ENCODE measurements around the gene AK4.
"Not testable (repeated sequence)": the region's sequence is repeated elsewhere in the genome, so short reads cannot be mapped to it uniquely, and the experiment has no call there.

Gene AK4

DNA sequence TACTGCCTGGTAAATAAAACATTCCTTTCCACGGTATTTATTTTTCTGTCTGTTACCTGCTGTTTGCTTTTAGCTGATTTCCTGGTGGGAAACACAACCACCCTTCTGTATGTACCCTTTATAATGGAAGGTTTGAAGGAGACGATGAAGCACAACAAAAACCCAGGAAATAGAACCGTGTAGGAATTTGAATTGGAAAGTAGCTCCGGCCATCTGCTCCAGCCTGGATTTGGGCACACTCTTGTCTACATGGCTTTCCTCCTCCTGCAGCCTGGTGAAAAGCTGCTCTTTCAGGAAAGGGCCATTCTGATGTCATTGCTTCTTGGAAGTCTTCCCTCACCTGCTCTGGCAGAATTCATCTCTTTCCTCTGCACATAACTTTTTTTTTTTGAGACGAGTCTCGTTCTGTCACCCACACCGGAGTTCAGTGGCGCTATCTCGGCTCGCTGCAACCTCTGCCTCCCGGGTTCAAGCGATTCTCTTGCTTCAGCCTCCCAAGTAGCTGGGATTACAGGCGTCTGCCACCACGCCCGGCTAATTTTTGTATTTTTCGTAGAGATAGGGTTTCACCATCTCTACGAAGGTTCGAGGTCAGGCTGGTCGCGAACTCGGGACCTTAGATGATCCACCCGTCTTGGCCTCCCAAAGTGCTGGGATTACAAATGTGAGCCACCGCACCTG is 2.7 kb downstream of the AK4 start:
- no peak for DNase-seq (ENCODE audit: low spot score)

DNA sequence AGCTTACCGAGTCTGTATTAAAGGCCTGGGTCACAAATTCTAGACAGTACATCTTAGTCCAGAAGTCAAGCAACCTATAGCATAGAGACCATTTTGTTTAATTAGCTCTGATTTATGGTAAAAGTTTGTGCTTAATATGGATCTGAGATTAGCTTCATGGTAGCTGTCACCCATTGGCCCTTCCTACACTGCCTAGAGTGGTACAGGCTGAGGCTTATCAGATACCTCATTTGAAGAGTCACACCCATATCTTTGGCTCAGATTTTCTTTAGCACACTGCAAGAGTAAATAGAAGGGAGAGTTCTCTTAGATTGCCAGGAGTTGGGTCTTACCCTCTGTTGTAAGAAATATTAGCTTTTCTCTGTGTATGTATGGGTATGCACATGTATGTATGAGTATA is 3.6 kb downstream of the AK4 start:
- no peak for DNase-seq (ENCODE audit: low spot score)

DNA sequence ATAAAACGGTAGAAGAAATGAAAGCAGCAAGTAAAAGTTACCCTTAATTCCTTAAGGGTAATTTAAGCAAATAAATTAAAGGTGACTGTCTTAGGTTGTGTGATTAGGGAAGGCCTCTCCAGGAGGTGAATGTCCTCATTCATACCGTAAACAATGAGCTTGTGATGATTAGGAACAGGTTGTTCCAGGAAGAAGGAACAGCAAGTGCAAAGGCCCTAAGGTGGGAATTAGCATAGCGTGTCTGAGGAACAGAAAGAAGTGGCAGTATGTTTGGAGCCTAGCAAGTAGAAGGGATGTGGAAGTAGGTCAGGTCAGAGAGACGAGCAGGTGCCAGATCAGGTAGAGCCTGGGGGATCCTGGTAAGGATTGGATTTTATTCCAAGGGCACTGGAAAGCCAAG is 5.6 kb downstream of the AK4 start:
- no peak for DNase-seq (ENCODE audit: low spot score)

DNA sequence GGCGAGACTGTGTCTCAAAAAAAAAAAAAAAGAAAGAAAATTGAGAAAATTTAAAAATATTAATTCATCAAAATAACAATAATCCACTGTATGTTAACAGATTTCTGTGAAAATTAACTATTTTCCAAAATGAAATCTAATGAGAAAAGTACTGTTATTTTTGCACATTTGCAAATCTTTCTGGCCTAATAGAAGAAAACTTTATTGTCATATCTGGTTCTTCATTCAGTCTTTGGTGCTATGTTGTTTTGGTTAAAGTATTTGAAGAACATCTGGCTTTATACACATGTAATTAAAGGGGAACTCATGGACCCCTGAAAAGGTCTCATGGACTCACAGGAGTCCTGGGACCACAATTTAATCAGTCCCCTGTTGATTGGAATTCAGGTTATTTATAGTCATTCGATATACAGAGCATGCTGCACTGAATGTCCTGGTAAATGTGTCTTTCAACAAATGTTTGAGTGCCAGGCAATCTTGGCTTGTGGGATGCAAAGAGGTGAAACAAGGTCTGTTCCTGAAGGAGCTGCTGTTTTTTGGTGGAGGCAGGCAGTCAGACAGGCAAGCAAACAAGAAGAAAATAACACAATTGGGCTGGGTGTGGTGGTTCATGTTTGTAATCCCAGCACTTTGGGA is 9.0 kb downstream of the AK4 start:
- no peak for DNase-seq (ENCODE audit: low spot score)

DNA sequence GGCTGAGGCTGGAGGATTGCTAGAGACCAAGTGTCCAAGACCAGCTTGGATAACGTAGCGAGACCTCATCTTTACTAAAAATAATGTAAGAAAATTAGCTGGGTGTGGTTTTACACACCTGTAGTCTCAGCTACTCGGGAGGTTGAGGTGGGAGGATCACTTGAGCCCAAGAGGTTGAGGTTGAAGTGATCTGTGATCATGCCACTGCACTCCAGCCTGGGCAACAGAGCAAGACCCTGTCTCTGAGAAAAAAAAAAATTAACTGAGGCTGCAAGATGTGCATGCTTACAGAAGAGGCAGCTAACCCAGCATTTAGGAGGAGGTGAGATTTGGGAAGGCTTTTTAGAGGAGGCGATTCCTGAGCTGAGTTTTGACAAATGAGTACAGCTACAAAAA is 9.5 kb downstream of the AK4 start:
- no peak for DNase-seq (ENCODE audit: low spot score)

DNA sequence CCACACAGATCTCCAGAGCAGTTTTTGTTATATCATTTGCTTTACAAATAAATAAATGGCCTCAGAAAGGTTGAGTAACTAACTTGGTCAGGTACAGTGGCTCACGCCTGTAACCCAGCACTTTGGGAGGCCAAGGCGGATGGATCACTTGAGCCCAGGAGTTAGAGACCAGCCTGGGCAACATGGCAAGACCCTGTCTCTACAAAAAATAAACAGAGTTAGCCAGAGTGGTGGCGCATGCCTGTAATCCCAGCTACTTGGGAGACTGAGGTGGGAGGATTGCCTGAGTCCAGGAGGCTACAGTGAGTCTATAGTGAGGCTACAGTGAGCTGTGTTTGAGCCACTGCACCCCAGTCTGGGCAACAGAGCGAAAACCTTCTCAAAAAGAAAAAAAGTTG is 11.3 kb downstream of the AK4 start:
- DNase-seq (ENCODE audit: low spot score): not testable (repeated sequence)

DNA sequence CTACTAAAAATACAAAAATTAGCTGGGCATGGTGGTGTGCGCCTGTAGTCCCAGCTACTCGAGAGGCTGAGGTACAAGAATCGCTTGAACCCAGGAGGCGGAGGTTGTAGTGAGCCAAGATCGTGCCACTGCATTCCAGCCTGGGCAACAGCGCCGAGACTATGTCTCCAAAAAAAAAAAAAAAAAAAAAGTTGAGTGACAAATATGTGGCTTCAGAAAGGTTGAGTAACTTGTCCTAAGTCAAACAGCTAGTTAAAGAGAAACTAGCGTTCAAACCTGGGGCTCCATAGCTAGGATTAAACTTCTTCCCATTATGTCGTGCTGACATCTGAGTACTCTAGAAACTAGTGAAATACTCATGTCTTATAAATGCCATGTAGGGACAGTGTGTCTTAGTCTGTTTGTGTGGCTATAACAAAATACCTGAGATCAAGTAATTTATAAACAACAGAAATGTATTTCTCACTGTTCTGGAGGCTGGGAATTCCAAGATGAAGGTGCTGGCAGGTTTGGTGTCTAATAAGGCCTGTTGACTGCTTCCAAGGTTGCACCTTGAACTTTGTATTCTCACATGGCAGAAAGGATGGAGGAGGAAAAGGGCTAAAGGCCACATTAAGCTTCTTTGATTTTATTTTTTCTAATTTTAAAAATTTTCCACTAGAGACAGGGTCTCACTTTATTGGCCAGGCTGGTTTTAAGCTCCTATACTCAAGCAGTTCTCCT is 12.0 kb downstream of the AK4 start:
- no peak for DNase-seq (ENCODE audit: low spot score)

DNA sequence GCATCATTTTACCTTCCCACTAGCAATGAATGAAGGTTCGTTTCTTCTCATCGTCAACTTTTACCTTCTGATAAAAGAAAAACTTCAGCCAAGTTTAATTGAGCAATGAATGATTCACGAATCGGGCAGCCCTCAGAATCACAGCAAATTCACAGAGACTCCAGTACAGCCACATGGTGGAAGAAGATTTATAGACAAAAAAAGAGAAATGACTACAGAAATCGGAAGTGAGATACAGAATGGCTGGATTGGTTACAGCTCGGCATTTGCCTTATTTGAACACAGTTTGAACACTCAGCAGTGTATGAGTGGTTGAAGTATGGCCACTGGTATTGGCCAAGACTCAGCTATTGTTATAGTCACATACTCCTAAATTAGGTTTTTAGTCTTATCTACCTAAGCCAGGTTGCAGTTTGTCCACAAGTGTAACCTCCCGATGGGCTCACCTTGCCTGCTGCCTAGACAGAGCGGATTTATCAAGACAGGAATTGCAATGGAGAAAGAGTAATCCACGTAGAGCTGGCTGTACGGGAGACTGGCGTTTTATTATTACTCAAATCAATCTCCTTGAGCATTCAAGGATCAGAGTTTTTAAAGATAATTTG is 15.3 kb downstream of the AK4 start:
- DNase-seq (ENCODE audit: low spot score): no peak

DNA sequence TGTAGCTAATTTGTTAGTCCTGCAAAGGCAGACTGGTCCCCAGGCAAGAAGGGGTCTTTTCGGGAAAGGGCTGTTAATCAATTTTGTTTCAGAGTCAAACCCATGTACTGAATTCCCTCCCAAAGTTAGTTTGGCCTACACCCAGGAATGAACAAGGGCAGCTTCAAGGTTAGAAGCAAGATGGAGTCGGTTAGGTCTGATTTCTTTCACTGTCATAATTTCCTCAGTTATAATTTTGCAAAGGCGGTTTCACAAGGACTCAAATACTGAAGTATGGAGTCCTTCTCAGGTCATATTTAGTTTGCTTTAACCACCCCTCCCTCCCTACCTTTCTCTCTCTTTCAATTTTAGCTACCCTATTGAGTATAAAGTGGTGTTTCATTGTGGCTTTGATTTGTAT is 16.1 kb downstream of the AK4 start:
- not testable (repeated sequence) for DNase-seq (ENCODE audit: low spot score)

DNA sequence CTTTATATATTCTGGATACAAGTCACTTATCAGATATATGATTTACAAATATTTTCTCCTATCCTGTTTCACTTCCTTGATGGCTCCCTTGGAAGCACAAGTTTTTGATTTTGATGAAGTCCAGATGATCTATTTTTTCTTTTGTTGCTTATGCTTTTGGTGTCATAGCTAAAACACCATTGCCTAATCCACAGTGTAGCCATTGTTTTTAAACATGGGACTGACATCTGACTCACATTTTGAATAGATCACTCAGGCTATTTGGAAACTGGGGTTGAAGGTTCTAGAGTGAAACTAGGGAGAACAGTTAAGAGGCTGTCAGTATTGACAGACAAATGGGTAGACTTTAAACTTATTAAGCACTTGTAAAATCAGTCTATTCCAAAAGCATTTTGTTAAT is 16.6 kb downstream of the AK4 start:
- DNase-seq (ENCODE audit: low spot score): no peak

DNA sequence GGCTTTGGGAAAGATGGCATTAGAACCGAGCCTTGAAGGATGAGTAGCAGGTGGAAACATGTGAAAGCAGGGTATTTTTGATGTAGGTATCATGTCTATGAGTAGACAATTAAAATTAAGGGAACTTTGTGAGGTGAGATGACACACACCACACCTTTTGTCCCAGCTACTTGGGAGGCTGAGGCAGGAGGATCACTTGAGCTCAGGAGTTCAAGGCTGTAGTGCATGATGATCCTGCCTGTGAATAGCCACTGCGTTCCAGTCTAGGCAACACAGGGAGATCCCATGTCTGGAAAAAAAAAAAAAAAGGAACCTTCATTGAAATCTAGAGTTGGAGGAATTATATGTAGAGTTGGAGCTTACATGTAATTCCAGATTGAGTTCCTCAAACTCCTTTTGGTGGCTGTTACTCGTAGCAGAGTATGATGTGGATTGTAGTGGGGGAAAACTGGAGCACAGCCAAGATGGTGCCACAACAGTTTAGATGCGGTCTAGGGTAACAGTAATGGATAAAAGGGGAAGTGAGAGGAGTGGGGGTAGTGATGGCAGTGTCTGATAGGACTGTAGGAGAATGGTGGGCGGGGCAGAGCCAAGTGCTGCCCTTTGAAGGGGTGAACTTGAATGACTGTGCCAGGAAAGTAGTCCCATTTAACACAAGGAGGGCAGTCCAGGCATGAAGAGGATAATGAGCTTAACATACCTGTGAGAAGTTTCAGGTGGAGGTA is 17.4 kb downstream of the AK4 start:
- DNase-seq (ENCODE audit: low spot score): peak; percentile 43

DNA sequence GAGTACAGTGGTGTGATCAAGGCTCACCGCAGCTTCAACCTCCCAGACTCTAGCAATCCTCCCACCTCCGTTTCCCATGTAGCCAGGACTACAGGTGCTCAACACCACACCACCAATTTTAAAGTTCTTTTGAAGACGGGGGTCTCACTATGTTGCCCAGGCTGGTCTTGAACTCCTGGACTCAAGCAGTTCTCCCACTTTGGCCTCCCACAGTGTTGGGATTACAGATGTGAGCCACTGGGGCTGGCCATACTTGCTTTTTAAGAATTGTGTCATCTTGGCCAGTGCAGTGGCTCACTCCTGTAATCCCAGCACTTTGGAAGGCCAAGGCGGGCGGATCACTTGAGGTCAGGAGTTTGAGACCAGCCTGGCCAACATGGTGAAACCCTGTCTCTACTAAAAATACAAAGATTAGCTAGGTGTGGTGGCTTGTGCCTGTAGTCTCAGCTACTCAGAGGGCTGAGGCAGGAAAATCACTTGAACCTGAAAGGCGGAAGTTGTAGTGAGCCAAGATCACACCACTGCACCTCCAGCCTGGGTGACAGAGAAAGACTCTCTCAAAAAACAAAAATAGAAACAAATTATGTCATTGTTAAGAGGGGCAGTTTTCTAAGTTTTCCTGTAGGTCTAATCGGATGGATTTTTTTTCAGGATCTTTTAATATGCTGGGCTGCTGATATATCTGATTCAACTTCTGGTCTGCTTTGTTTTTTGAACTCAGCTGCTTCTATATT is 18.7 kb downstream of the AK4 start:
- DNase-seq (ENCODE audit: low spot score): no peak

DNA sequence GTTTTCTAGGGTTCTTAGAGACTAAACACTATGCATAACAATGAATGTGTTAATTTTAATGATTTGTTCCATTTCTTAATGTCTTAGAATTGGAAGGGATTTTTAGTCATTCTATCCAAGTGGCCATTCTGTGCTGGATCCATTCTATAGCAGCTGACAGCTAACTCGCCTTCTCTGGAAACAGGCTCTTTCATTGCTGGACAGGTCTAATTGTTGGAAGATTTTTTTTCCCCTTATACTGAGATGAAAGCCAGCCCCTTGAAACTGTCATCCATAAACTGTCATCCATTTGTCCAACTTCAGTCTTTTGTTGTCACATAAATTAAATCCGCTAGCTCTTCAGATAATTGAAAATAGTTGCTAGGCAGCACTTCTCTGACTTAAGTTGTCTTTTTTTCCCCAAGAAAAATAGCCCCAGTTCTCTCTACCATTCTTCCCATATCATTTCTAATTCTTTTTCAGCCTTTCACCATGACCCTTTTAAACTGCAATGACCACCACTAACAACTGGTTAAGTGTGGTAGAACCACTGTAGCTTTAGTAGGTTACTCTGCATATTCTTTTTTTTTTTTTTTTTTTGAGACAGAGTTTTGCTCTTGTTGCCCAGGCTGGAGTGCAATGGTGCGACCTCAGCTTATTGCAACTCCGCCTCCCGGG is 19.7 kb downstream of the AK4 start:
- no peak for DNase-seq (ENCODE audit: low spot score)

DNA sequence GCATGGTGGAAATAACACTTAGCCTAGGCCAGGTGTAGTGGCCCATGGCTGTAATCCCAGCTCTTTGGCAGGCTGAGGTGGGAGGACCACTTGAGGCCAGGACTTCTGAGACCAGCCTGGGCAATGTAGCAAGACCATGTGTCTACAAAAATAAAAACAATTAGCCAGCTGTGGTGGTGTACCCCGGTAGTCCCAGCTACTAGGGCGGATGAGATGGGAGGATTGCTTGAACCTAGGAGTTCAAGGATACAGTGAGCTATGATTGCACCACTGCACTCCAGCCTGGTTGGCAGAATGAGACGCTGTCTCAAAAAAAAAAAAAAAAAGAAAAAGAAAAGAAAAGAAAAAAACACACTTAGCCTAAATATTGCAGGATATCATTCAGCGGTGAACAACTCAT is 20.9 kb downstream of the AK4 start:
- no peak for DNase-seq (ENCODE audit: low spot score)

DNA sequence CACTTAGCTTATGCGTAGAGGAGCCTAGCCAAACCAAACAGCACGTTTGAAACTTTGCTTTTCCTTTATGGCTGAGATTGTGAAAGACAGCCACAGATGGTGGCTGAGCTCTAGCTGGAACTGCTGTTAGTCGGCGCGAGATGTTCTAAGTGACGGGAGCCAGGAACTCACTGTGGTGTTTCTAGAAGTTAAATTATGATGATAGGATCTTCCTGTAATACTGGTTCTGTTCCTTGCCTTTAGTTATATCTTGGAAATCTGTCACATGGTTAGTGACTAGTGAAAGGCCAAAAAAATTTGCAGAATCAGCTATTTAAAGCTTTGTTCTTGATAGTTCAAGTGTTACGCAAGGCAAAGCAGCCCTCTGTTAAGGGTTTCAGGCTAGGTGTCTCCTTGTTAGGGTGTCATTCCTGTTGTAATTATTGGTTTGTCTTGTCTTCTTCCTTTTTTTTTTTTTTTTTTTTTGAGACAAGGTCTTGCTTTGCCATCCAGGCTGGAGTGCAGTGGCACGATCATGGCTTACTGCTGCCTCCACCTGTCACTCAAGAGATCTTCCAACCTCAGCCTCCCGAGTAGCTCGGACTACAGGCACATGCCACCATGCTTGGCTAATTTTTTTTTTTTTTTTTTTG is 22.6 kb downstream of the AK4 start:
- DNase-seq (ENCODE audit: low spot score): no peak

DNA sequence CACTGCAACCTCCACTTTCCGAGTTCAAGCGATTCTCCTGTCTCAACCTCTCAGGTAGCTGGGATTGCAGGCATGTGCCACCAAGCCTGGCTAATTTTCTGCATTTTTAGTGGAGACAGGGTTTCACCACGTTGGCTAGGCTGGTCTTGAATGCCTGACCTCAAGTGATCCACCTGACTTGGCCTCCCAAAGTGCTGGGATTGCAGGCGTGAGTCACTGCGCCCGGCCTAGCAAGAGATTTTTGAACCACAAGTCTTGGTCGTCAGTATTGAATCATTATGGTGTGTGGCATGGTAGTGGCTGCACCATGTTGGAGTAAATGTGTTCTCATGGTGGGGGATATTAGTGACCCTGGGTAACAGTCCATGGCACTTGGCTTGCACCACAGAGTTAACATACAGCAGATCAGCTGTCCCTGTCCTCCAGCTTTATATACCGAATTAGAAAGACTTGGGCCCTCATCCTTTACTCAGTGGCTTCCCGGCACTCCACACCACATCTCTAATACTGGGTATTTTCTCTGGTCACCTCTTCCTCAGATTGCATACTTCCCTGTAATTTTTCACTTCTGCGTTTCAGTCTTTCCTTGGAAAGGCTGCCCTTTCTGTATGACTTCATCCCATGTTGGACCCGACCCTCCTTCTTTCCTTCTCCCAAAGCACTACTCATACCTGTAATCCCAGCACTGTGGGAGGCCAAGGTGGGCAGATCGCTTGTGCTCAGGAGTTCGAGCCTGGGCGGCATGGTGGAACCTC is 25.1 kb downstream of the AK4 start:
- DNase-seq (ENCODE audit: low spot score): no peak

DNA sequence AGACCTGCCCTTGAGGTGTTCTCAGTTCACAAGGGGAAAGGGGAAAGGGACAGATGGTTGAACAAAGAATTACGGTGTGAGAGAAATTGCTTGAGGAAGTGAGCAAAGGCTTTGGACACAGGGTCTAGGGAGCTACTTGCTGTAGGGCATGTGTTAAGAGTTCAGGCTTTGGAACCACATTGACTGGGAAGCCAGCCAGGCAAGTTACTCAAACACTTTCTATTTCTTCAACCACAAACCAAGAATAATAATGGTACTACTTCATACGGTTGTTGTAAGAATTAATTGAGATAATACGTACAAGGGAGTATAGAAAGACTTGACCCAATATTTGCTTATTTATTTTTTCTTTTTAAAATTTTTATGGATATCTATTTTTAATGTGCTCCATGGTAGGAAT is 26.6 kb downstream of the AK4 start:
- no peak for DNase-seq (ENCODE audit: low spot score)

DNA sequence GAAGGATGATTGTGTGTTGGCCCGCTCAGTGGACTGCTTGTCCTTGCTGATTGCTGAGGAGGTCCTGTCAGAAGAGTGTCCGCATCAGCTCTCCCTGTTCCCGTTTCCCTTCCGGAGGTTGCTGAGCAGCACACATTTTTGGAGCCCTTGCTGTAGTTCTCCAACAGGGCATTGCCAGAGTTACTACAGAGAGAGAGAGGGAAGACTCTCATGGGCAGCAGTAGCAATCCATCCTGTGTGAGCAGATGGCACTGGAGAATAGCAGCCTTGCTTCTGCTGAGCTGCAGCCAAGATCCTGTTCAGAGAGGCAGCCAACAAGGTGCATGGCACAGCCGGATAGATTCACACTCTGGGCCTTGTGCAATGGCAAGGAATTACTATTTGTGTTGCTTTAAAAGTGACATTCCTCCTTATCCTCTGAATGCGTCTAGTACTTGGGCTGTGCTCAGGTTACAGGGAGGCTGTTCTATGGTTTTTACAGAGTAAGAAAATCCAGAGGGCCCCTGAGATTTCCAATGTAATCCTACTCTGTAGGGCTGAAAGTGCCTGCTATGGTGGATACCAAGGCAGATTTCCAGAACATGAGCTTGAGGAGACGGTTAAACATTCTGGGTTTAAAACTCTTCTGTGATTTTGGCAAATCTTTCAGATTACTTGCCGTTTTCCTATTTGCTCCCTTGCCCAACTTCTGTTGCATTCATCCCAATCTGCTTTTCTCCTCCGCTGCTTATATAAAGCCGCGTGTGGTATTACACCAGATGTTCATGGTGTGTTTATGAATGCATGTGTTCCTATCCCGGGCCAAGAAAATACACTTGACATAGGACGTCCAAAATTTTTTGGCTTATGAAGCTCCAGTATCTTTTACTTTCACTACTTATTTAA is 27.4 kb downstream of the AK4 start:
- DNase-seq (ENCODE audit: low spot score): no peak

DNA sequence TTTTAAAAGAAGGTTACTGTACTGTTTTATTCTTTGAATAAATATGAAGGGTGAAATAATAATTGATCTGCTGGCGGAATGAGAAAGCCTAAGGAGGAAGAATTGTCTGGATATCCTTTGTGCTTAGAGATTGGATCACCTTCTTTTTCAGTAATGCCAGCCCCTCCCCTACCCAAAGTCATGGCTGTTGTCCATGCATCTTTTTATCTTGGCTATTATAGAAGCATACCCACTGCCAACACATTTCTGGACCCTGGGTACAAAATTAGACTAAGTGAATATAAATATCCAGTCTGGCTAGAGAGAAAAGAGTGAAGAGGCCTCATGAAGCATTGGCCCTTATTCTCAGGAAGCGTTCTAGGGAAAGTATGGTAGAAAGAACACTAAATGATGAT is 28.1 kb downstream of the AK4 start:
- DNase-seq (ENCODE audit: low spot score): no peak
